Endothelial cell of umbilical vein (primary cell): Measurements from ENCODE around the gene ARHGEF33.

ENCODE experiments used
- EZH2 ChIP-seq: IDR thresholded peaks from 2 replicates; pipeline ENCODE4 v1.6.1; 2012; ENCODE audit warnings: borderline replicate concordance, low read depth, mild to moderate bottlenecking, moderate library complexity, low read length, inconsistent platforms; ENCODE audit not compliant: severe bottlenecking
- GATA2 ChIP-seq: IDR thresholded peaks from 2 replicates; pipeline ENCODE4 v1.7.0; 2011; ENCODE audit warnings: low read depth, mild to moderate bottlenecking, moderate library complexity, mixed read lengths, low read length; ENCODE audit not compliant: insufficient read length, insufficient read depth
- POLR2A ChIP-seq: IDR thresholded peaks from 2 replicates; pipeline ENCODE4 v1.6.1; 2012; ENCODE audit warnings: low read depth, mild to moderate bottlenecking, control low read depth, low read length
- POLR2AphosphoS5 ChIP-seq: IDR thresholded peaks from 2 replicates; pipeline ENCODE4 v1.6.1; 2012; ENCODE audit warnings: low read depth, mild to moderate bottlenecking, control low read depth, low read length, moderate library complexity; ENCODE audit not compliant: insufficient read depth
- TF ChIP-seq, protein P1 (sequence below): IDR thresholded peaks from 2 replicates; pipeline ENCODE4 v1.6.1; 2011; ENCODE audit not compliant: insufficient read depth, insufficient read length
- TF ChIP-seq, protein P2 (sequence below), 2 donors: IDR thresholded peaks; 1 replicate in 1 of 2; 2 replicates in 1 of 2; pipeline ENCODE4 v1.5.1; 2011; ENCODE audit warnings: low read length in 2 of 2, mild to moderate bottlenecking in 2 of 2, moderate library complexity in 2 of 2, control low read depth in 1 of 2, inconsistent platforms in 1 of 2, low read depth in 1 of 2; ENCODE audit not compliant: insufficient read depth in 1 of 2; ENCODE audit errors: extremely low read depth in 1 of 2

DNA sequence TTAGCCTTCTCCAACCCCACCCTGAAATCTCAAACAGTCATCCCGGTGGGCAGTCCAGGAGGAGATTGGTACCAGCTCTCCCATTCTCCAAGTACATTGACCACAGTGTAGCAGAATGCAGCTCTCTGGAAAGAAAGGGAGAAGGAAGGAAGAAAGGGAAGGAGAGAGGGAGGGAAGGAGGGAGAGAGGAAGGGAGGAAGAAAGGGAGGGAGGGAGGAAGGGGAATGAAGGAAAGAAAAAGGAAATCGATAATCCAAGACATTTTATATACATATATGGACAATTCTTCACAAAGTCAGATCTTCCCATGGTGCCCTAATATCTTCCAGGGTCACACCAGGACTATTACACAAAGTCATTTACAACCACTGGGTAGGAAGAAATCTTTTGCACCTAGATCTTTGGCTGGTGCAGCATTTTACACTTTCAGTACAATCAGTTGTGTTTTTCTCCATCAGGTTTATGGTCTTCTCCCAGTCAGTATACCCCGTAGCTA is 58.8 kb downstream of the ARHGEF33 start:
- TF ChIP-seq POLR2A (no peak), GATA2 (no peak), POLR2AphosphoS5 (no peak), EZH2 (no peak)
- TF ChIP-seq, protein P1, sequence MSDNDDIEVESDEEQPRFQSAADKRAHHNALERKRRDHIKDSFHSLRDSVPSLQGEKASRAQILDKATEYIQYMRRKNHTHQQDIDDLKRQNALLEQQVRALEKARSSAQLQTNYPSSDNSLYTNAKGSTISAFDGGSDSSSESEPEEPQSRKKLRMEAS, result no peak
- TF ChIP-seq, protein P2, sequence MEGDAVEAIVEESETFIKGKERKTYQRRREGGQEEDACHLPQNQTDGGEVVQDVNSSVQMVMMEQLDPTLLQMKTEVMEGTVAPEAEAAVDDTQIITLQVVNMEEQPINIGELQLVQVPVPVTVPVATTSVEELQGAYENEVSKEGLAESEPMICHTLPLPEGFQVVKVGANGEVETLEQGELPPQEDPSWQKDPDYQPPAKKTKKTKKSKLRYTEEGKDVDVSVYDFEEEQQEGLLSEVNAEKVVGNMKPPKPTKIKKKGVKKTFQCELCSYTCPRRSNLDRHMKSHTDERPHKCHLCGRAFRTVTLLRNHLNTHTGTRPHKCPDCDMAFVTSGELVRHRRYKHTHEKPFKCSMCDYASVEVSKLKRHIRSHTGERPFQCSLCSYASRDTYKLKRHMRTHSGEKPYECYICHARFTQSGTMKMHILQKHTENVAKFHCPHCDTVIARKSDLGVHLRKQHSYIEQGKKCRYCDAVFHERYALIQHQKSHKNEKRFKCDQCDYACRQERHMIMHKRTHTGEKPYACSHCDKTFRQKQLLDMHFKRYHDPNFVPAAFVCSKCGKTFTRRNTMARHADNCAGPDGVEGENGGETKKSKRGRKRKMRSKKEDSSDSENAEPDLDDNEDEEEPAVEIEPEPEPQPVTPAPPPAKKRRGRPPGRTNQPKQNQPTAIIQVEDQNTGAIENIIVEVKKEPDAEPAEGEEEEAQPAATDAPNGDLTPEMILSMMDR (IDR thresholded peaks at IDR 0.05; ENCODE audit: extremely low read depth in 1 of 2, insufficient read depth in 1 of 2, low read depth in 1 of 2, low read length in 2 of 2), result no peak
